GM21825 (cell line): ENCODE data around the gene SAMD8.
A peak's percentile ranks its signal among the peaks of the same experiment; 100 is the strongest.

ENCODE experiments used
- ATAC-seq: cut with Tn5 transposase; IDR thresholded peaks from one replicate; pipeline ENCODE4 v1.9.1; 2021; ENCODE audit warnings: mild to moderate bottlenecking, moderate library complexity; ENCODE audit not compliant: unreplicated experiment

Gene SAMD8

DNA sequence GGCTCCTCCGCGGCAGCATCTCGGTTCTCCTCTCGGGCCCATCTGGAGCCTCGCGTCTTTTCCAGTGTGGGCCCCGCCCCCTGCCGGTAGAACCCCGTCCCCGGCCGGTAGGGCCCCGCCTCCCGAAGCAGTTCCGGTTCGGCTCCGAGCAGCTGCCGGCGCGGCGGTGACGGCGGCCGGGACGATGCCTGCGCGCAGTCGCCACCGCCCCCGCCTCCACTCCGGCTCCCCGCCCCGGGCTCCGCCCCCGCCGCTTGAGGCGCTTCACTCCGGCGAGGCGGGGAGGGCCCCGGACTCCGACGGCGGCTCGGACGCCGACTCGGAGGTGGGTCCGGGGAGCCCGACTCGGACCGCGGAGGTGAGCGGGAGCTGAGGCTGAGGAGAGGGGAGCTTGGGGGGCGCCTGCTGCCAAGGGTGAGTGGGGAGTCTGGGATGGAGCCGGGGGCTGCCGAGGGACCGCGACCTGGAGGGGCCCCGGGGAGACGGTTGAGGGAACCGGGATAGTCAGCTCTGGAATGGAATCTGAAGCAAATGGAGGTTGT, at the start of gene SAMD8:
TSS of gene SAMD8 (plus strand) at position 292 of the 542 bp plus-strand sequence. CDS start 38,873 bp downstream, outside the sequence.
- peak; percentile 70 for ATAC-seq

GRCh38 chr10:75061709-75062505, 49.5 kb upstream of the SAMD8 start:
- ATAC-seq: no peak

DNA sequence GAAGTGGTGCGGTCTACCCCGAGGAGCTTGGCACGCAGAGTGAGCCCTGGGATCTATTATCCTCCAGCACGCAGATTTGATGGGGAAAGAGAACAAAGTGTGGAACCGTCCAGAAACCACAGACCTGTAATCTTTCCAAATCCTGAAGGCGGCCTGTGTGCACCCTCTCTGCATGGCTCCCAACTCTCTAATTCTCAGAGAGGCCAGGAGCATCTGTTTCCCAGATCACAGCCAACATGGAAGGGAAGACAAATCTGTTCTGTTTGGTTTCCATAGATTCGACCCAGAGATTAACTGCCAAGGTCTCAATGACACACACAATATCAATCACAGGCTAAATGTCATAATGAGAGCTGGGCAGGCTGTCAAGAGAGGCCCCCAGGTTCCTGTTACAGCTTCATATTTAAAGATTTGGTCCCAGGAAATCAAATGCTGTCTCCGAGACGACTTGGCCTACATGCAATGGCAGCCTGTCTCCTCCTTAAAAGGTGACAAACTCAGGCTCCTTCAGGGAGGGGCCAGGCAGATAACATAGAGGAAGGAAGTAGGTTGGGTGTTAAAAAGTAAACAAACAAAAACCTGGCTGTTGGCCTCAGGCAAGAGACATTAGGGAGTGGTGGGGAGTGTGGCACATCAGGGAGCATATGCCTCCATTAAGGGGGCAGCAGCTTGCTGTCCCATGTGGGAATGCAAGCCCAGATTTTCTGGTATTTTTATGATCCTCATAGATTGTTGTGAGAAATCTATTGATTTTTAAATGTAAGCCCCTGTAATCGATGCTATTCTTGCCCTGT, 48.8 kb upstream of the SAMD8 start:
- no peak for ATAC-seq

DNA sequence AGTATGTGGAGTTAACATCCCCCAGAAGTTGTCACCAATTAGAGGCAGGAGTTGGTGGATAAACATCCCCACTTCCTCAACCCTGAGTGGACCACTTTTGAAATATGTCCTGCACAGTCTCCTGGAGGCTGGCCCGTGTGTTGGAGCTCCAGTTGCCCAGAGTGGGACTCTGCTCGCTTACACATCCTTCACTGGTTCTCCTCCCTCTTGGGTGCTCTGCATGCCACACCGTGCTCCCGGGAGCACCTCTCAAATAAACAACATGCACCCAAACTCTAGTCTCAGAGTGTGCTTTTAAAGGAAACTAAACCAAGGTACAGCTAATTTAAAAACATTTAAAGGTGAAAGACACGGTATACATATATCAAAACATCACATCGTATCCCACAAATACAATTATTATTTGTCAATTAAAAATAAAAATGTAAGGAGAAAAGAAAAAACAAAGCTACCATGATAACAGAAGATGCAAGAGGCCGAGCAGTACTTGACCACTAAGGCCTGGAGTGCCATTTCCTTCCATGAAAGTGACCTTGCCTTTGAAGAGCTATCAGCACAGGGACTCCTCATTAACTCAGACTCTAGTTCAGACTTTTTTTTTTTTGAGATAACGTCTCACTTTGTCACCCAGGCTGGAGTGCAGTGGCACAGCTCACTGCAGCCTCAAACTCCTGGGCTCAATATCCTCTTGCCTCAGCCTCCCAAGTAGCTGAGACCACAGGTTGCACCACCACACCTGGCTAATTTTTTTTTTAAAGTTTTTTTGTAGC, 47.8 kb upstream of the SAMD8 start:
- ATAC-seq: no peak

DNA sequence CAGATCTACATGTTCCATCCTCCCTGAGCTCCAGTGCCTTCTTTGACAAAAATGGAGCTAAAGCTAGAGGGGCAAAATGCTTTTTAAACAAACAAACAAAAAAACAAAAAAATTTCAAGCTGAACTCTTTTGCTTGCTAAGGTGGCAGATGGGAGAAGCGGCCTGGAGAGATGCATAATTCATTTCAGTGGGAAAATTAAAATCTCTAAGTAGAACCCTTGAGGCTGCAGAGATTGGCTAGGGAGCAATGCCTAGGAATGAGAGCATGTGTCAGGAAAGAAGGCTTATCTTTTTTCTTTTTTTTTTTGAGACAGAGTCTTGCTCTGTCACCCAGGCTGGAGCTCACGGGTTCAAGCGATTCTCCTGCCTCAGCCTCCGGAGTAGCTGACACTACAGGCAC, 46.4 kb upstream of the SAMD8 start:
- no peak for ATAC-seq

GRCh38 chr10:75066271-75066670, 45.2 kb upstream of the SAMD8 start:
- ATAC-seq: no peak

- ATAC-seq: no peak
Observed at GRCh38 chr10:75067272-75067671, 44.2 kb upstream of the SAMD8 start.

DNA sequence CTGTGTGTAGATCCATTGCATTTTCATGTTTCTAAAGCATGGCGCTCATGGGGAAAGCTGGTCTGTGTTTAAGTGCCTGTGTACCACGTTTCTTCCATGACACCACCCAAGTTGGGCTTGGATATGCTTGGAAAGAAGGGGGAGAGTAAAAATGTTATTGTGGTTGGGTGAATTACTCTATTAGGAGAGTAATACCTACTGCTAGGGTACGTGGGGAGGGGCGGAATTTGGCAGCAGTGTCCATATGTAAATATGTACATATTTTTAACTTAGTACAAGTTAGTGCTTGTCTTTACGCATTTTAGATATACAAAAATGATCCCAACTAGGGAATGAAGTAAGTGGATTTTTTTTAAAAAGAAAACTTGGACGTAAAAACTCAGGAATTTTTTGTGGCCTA, 42.9 kb upstream of the SAMD8 start:
- ATAC-seq: no peak

DNA sequence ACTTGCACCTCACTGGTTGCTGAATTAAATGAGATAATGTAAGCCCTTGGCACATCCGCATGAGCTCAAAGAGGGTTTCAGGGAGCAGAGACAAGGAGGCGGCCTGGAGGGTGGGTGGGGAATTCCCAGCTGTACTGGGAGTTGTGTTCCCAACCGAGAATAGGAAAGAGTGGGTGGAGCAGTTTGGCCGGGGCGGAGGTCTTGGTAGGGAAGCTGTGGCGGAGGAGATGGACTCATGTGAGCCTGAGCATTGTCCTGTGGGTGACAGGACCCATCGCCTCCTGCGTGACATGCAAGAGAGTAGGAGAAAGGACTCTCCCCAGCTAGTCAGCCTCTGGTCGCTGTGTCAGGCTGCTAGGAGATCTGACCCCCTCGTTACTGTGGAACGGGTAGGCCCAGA, 41.0 kb upstream of the SAMD8 start:
- no peak for ATAC-seq

- no peak for ATAC-seq
Observed at GRCh38 chr10:75070961-75071428, 40.5 kb upstream of the SAMD8 start.

DNA sequence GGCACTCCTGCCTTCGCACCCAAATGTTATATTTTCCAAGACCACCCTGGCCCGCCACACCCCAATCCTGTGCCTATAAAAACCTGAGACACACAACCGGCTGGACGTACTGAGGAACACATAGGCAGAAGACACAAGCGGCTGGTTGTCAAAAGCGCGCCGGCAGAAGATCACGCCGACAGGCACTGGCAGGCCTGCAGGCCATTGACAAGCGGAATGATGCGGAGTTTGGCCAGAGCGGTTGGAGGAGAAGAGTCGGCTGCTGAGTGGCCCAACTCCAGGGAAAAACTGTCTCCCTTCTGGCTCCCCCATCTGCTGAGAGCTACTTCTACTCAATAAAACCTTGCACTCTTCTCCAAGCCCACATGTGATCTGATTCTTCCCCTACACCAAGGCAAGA, 39.7 kb upstream of the SAMD8 start:
- ATAC-seq: no peak

GRCh38 chr10:75072727-75073126, 38.7 kb upstream of the SAMD8 start:
- ATAC-seq: no peak

DNA sequence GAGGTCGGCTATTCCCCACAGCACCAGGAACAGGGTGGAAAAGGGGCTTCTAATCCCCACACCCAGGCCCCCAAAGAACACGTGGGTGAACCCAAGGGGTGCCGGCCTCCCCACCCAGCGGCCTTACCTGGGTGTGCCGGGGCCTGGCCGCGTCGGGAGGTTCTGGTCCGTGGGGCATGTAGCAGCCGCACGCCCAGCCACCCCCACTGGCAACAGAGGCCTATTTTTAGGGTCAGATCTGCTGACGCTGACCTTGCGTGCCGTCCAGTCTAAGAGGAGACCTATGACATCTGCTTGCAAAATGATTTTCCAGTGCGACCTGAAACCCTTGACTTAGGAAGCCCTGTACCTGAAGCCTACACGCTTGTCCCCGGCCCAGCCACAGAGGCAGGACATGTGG, 38.0 kb upstream of the SAMD8 start:
- no peak for ATAC-seq

GRCh38 chr10:75074711-75075445, 36.6 kb upstream of the SAMD8 start:
- no peak for ATAC-seq

DNA sequence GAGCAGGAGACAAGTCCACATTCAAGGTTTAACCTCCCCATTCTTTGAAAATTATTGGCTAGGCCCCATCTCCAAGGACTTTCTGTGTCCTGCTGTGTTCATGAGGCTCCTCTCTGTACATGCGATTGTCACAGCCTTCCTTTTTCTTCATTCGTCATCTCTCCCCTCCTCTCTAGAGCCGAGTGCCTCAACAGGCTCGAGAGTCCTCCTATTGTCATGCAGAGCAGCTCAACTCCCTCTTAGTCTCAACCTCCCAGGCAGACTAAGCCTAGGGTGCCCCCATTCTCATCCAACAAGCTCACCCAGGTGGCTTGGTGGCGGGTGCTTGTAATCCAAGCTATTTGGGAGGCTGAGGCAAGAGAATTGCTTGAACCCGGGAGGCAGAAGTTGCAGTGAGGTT, 35.1 kb upstream of the SAMD8 start:
- no peak for ATAC-seq

GRCh38 chr10:75079436-75080083, 31.9 kb upstream of the SAMD8 start:
- ATAC-seq: no peak

- no peak for ATAC-seq
Observed at GRCh38 chr10:75080554-75080953, 30.9 kb upstream of the SAMD8 start.

DNA sequence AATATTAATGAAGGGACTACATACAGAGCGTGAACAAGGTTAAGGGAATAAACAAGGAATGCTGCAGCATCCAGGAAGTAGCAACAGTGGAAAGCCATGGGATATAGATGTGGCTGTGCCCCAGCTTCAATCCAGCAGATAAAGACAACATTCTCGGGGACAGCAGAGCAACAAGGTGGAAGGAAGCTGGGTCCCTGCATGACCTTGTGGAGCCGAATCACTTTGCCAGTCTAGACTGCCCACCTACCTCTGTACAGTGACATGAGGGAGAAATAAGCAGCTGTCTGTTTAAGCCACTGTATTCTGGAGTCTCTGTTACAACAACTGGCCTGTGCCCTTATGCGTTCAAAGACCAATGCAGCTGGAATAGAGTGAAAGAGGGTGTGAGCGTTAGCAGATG, 30.1 kb upstream of the SAMD8 start:
- ATAC-seq: no peak

- ATAC-seq: no peak
Observed at GRCh38 chr10:75083972-75084833, 27.3 kb upstream of the SAMD8 start.
